SK-N-SH treated with all-trans-retinoic acid at 6 μM for 48 hours (cell line): ENCODE measurements around the gene NCBP3.

Experiments
- CSDC2 ChIP-seq: fragments of 250-450 bp; sonication (Bioruptor Pico); IDR thresholded peaks from 2 replicates; pipeline ENCODE4 v1.5.0; 2020; ENCODE audit warnings: mild to moderate bottlenecking, moderate library complexity
- ZNF8 ChIP-seq: fragments of 450-650 bp; formaldehyde crosslinking; IDR thresholded peaks from 2 replicates; pipeline ENCODE4 v1.5.0; 2020; ENCODE audit warnings: mild to moderate bottlenecking, moderate library complexity
- TF ChIP-seq, protein P1 (sequence below): fragments of 250-450 bp; sonication (Bioruptor Pico); IDR thresholded peaks from 2 replicates; pipeline ENCODE4 v1.8.0; 2020; ENCODE audit warnings: mild to moderate bottlenecking, moderate library complexity, borderline replicate concordance

DNA sequence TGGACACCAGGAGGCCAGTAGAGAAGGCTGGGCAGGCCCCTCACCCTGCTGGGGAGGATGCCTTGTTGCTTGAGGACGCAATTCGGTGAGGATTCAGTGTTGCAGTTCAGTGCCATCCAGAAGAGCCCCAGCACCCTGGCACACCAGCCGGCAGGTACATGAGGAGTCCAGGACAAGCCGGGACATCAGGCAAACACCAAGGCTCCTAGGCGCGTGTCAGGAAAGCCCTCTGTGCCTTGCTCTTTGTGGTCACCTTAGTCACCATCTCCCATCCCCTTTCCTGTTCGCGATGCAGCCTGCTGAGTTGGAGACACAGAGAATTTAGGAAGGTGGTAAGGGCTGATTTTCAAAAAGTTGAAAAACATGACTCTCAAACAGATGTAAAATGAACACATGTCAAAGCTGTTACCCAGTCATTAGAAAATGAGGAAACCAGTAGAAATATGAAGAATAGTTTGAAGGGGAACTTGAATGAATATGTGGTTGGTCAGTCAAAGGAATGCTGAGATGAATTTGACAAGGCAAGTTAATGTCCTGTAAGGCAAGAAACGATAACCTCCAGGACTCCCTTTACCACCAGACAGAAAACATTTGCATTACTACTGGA is 2.3 kb upstream of the NCBP3 start:
- TF ChIP-seq, protein P1, sequence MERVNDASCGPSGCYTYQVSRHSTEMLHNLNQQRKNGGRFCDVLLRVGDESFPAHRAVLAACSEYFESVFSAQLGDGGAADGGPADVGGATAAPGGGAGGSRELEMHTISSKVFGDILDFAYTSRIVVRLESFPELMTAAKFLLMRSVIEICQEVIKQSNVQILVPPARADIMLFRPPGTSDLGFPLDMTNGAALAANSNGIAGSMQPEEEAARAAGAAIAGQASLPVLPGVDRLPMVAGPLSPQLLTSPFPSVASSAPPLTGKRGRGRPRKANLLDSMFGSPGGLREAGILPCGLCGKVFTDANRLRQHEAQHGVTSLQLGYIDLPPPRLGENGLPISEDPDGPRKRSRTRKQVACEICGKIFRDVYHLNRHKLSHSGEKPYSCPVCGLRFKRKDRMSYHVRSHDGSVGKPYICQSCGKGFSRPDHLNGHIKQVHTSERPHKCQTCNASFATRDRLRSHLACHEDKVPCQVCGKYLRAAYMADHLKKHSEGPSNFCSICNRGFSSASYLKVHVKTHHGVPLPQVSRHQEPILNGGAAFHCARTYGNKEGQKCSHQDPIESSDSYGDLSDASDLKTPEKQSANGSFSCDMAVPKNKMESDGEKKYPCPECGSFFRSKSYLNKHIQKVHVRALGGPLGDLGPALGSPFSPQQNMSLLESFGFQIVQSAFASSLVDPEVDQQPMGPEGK, result no peak
- TF ChIP-seq ZNF8 (CRISPR knock-in tag), result no peak
- TF ChIP-seq CSDC2 (CRISPR knock-in tag), result no peak
